Erythroblast (primary cell): ENCODE results near the gene SHROOM1.

Experiments used
- GATA1 ChIP-seq: IDR thresholded peaks from 2 replicates; pipeline ENCODE4 v1.6.1; 2011; ENCODE audit warnings: low read depth, mild to moderate bottlenecking, control low read depth, low read length, moderate library complexity
- POLR2A ChIP-seq: IDR thresholded peaks from 2 replicates; pipeline ENCODE4 v1.6.1; 2011; ENCODE audit warnings: mild to moderate bottlenecking, low read length

DNA sequence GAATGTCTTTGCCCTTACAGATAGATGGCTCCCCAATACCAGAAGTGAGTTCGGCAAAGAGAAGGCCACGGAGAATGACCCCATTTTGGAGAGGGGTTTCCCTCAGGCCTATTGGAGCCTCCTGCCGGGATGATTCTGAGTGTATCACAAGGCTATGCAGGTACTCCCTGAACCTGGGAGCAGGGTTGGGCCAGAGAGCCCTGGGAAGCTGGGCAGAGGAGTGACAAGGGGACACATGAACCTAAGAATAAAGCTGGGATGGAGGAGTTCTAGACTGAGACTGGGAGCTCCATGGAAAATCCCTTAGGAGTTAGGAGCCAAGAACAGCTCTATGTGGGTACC lies 43.5 kb upstream of the SHROOM1 start:
- TF ChIP-seq POLR2A = no peak
- no peak for TF ChIP-seq GATA1
